Endothelial cell of umbilical vein (primary cell): Measurements from ENCODE around the gene PTPRT. TPM values are rescaled to one million over a fixed set of nuclear protein-coding genes. Genes with fewer than 3 reads are reported as not detected.

ENCODE experiments used
- BruUV-seq: library from RNA; stranded (reverse); fragments of 400-500 nt; replicated peaks from 2 replicates; lab custom pipeline; 2021; lab: Mats Ljungman, UMichigan
- CTCF ChIA-PET: fragments of 300-600, 350-600 bp; sonication (Branson Sonifier 250); formaldehyde crosslinking; loops from one replicate; lab custom pipeline; 2021; ENCODE audit warnings: antibody characterized with exemption, inconsistent platforms; lab: Charles Lee
- POLR2A ChIA-PET: fragments of 300-600, 350-600 bp; sonication (Branson Sonifier 250); formaldehyde crosslinking; loops from one replicate; lab custom pipeline; 2021; ENCODE audit warnings: antibody characterized with exemption, inconsistent platforms; lab: Charles Lee
- DNase-seq: peaks from one replicate; pipeline ENCODE4 v3.0.0-alpha.2; 2011; ENCODE audit warnings: low read depth, low spot score
- FAIRE-seq: peaks from 2 replicates; lab custom pipeline; 2011; peaks lifted over from hg19 to GRCh38; lab: Jason Lieb, UNC
- H2AFZ ChIP-seq: 2 replicates; pipeline ENCODE4 v1.6.0; 2012; ENCODE audit warnings: low read depth, low read length, control low read depth, inconsistent platforms
- H3K27ac ChIP-seq: 2 replicates; pipeline ENCODE4 v1.5.1; 2011; ENCODE audit warnings: low read depth, mild to moderate bottlenecking, control low read depth, low read length, moderate library complexity; ENCODE audit not compliant: insufficient read depth
- H3K27me3 ChIP-seq, 2 experiments: 2 replicates each; pipeline versions ENCODE4 v1.6.0 to v1.6.1; 2011; ENCODE audit warnings: low read length in 2 of 2, mixed read lengths in 1 of 2; ENCODE audit not compliant: control insufficient read depth in 2 of 2, insufficient read depth in 2 of 2
- H3K36me3 ChIP-seq, 2 experiments: 2 replicates in 1 of 2; 3 replicates in 1 of 2; pipeline ENCODE4 v1.5.1; 2011; ENCODE audit warnings: low read length in 2 of 2, mild to moderate bottlenecking in 1 of 2, moderate library complexity in 1 of 2; ENCODE audit not compliant: control insufficient read depth in 2 of 2, insufficient read depth in 2 of 2; ENCODE audit errors: extremely low read depth in 1 of 2
- H3K4me1 ChIP-seq: 3 replicates; pipeline ENCODE4 v1.5.1; 2011; ENCODE audit warnings: mild to moderate bottlenecking, low read length; ENCODE audit not compliant: control insufficient read depth, insufficient read depth; ENCODE audit errors: extremely low read depth
- H3K4me2 ChIP-seq: 2 replicates; pipeline ENCODE4 v1.6.1; 2011; ENCODE audit warnings: low read length, control low read depth, mixed read lengths; ENCODE audit not compliant: insufficient read depth
- H3K4me3 ChIP-seq, 3 experiments: fragments of 200-600 bp in 1 of 3; sonication (generic), shearing (Covaris generic) in 1 of 3; replicated peaks in 1 of 3; 2 replicates each; pipeline ENCODE4 v1.5.1; 2011 to 2016; ENCODE audit warnings: control low read depth in 3 of 3, low read length in 3 of 3, mild to moderate bottlenecking in 2 of 3, inconsistent platforms in 1 of 3, low read depth in 1 of 3, moderate library complexity in 1 of 3; ENCODE audit not compliant: insufficient read depth in 1 of 3
- H3K79me2 ChIP-seq: 2 replicates; pipeline ENCODE4 v1.6.0; 2012; ENCODE audit warnings: low read length, inconsistent platforms; ENCODE audit not compliant: control insufficient read depth, insufficient read depth
- H3K9ac ChIP-seq: replicated peaks from 2 replicates; pipeline ENCODE3; 2011; ENCODE audit warnings: low read length, control low read depth; ENCODE audit not compliant: insufficient read depth; ENCODE audit errors: extremely low read depth
- H3K9me1 ChIP-seq: replicated peaks from 3 replicates; pipeline ENCODE4 v1.6.0; 2011; ENCODE audit warnings: mild to moderate bottlenecking, low read length; ENCODE audit not compliant: control insufficient read depth, insufficient read depth; ENCODE audit errors: extremely low read depth
- H3K9me3 ChIP-seq: replicated peaks from 2 replicates; pipeline ENCODE4 v1.5.1; 2012; ENCODE audit warnings: low read length, inconsistent platforms; ENCODE audit not compliant: control insufficient read depth, insufficient read depth
- H4K20me1 ChIP-seq: replicated peaks from 2 replicates; pipeline ENCODE3; 2011; ENCODE audit warnings: mild to moderate bottlenecking, low read length; ENCODE audit not compliant: control insufficient read depth, insufficient read depth; ENCODE audit errors: extremely low read depth
- CTCF ChIP-seq, 2 donors: IDR thresholded peaks; 1 replicate in 1 of 2; 2 replicates in 1 of 2; pipeline ENCODE4 v1.5.1; 2011; ENCODE audit warnings: low read length in 2 of 2, mild to moderate bottlenecking in 2 of 2, moderate library complexity in 2 of 2, control low read depth in 1 of 2, inconsistent platforms in 1 of 2, low read depth in 1 of 2; ENCODE audit not compliant: insufficient read depth in 1 of 2; ENCODE audit errors: extremely low read depth in 1 of 2
- EZH2 ChIP-seq: IDR thresholded peaks from 2 replicates; pipeline ENCODE4 v1.6.1; 2012; ENCODE audit warnings: borderline replicate concordance, low read depth, mild to moderate bottlenecking, moderate library complexity, low read length, inconsistent platforms; ENCODE audit not compliant: severe bottlenecking
- FOS ChIP-seq: IDR thresholded peaks from 2 replicates; pipeline ENCODE4 v1.6.1; 2011; ENCODE audit warnings: mild to moderate bottlenecking, low read length, moderate library complexity, borderline replicate concordance; ENCODE audit not compliant: insufficient read depth
- GATA2 ChIP-seq: IDR thresholded peaks from 2 replicates; pipeline ENCODE4 v1.7.0; 2011; ENCODE audit warnings: low read depth, mild to moderate bottlenecking, moderate library complexity, mixed read lengths, low read length; ENCODE audit not compliant: insufficient read length, insufficient read depth
- JUN ChIP-seq: IDR thresholded peaks from 2 replicates; pipeline ENCODE4 v1.6.1; 2011; ENCODE audit warnings: borderline replicate concordance, low read depth; ENCODE audit not compliant: insufficient read length, insufficient read depth
- MAX ChIP-seq: IDR thresholded peaks from 2 replicates; pipeline ENCODE4 v1.6.1; 2011; ENCODE audit not compliant: insufficient read depth, insufficient read length
- MYC ChIP-seq: IDR thresholded peaks from one replicate; pipeline ENCODE4 v1.6.1; 2011; ENCODE audit warnings: mild to moderate bottlenecking, low read depth, low read length
- POLR2A ChIP-seq: IDR thresholded peaks from 2 replicates; pipeline ENCODE4 v1.6.1; 2012; ENCODE audit warnings: low read depth, mild to moderate bottlenecking, control low read depth, low read length
- POLR2AphosphoS5 ChIP-seq: IDR thresholded peaks from 2 replicates; pipeline ENCODE4 v1.6.1; 2012; ENCODE audit warnings: low read depth, mild to moderate bottlenecking, control low read depth, low read length, moderate library complexity; ENCODE audit not compliant: insufficient read depth
- dilution Hi-C: fragments of 300-500 bp; cut with MboI; formaldehyde crosslinking; loops from one replicate; pipeline ENCODE4 v1.15.0; 2019; ENCODE audit warnings: low sequenced_read_pairs; ENCODE audit not compliant: extremely low pct_ligation_motif_present
- intact Hi-C: fragments of 100-400 bp; cut with micrococcal nuclease; formaldehyde crosslinking; loops from one replicate; pipeline ENCODE4 v1.10.0; 2022
- polyA plus RNA-seq, 4 experiments: library from polyadenylated mRNA; depleted of rRNA in 3 of 4; stranded (reverse) in 3 of 4; unstranded in 1 of 4; fragments of >200 nt; gene quantifications; 2 replicates each; pipeline versions ENCODE4 v1.2.1 to v1.2.3, GENCODE V29; 2011 to 2012; ENCODE audit warnings: missing spikeins in 1 of 4
- total RNA-seq: library from RNA; stranded (reverse); gene quantifications from 2 replicates; pipeline ENCODE4 v1.2.3, GENCODE V29; 2021

Gene PTPRT
- total and polyA plus RNA-seq, 2 donors (not counting 3 experiments of a cell fraction or from before 2014, with no cell fraction given): not detected

GRCh38 chr20:42192321-42192720 lies 997.4 kb downstream of the PTPRT start:
- no peak for DNase-seq
- no peaks in the 10 kb centered on the region for H3K9me1 ChIP-seq
- TF ChIP-seq MYC (no peak), GATA2 (no peak), POLR2A (no peak), EZH2 (no peak), FOS (no peak), CTCF (IDR thresholded peaks at IDR 0.05; ENCODE audit: extremely low read depth in 1 of 2, insufficient read depth in 1 of 2, low read depth in 1 of 2, low read length in 2 of 2) (no peak), JUN (no peak), POLR2AphosphoS5 (no peak), MAX (no peak)
- H3K27me3 ChIP-seq: no peaks in the 10 kb centered on the region
- H4K20me1 ChIP-seq: no peaks in the 10 kb centered on the region
- no TSS peak for BruUV-seq
- H3K9me3 ChIP-seq: peaks cover 4% of the 10 kb centered on the region
- H3K27ac ChIP-seq: no peak overlapping the region
- no peaks in the 10 kb centered on the region for H3K79me2 ChIP-seq
- intact Hi-C loops (no loop called here), dilution Hi-C loops (no loop called here)
- H3K4me3 ChIP-seq: no peak overlapping the region
- ChIA-PET CTCF (no interaction called here), POLR2A (no interaction called here)
- no peak overlapping the region for H3K9ac ChIP-seq
- H3K4me2 ChIP-seq: no peak overlapping the region
- H3K4me1 ChIP-seq: no peaks in the 10 kb centered on the region
- H3K36me3 ChIP-seq: no peaks in the 10 kb centered on the region
- H2AFZ ChIP-seq: no peak overlapping the region
- FAIRE-seq: no peak
